ENCODE data around the gene TRPV6. TPM values are rescaled to one million over a fixed set of nuclear protein-coding genes. Genes with fewer than 3 reads are reported as not detected.
A peak's percentile ranks its signal among the peaks of the same experiment; 100 is the strongest.

The TRPV6 gene
- total RNA-seq, 5 donors from 2014 or later (not counting 1 experiment from before 2014, with no cell fraction given), result not detected

DNA sequence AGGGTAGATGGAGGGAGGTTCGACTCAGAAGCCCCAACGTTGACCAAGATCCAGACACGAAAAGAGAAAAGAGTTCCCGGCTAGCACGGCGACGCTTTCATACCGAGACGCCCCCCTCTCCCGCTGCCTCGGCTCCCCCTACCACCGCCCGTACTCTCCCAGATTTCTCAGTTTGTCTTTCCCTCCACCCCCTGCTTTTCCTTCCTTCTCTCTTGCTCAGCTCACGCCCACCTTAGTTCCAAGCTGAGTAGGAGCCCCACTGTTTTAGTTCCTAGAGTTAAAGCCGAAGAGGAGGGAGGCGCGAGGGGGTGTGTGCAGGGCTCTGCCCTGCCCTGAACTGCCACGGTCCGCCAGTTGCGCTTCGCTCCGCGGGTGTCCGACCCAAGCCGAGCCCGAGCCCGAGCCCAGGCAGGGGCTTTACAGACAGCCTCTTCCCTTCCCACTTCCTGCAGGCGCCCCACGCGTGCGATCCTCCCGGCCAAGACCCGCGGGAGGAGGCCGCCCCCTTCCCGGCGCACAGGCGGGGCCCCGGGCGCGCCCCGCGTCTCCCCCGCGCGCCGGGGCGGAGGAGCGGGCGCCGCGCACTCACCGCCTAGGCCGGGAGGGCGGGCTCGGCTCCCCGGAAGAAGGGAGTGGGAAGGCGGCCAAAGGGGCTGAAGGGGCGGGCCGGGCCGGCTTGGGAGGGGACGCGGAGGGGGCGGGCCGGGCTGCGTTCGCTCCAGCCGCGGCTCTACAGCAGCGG is 31.0 kb downstream of the TRPV6 start, which contains the start of gene EPHB6:
Gene EPHB6 (plus strand): TSS at position 705 of the 742 bp plus-strand sequence. CDS start 8,152 bp downstream, outside the sequence.
- Histone ChIP-seq H3K27ac (ENCODE audit: low read length) (peak within 1 kb of the TSS; percentile 22), H3K9me3 (no peaks in the 10 kb centered on the region), H3K27me3 (replicated peaks in 1 of 2; ENCODE audit: control insufficient read depth in 2 of 2, extremely low read depth in 1 of 2, insufficient read depth in 2 of 2, low read length in 1 of 2) (no peaks in the 10 kb centered on the region), H3K36me3 (ENCODE audit: control insufficient read depth in 2 of 2, extremely low read depth in 1 of 2, insufficient read depth in 1 of 2, low read length in 1 of 2) (no peaks in the 10 kb centered on the region), H3K4me3 (ENCODE audit: control insufficient read depth in 1 of 2, extremely low read depth in 1 of 2, low read length in 1 of 2) (peak within 1 kb of the TSS; percentile 71 to 91), H3K4me1 (ENCODE audit: control insufficient read depth in 1 of 2, extremely low read depth in 1 of 2, insufficient read depth in 2 of 2, low read length in 2 of 2) (peaks cover 19 to 20% of the 10 kb centered on the region in 2 experiments)
- ChIA-PET CTCF (interaction anchor here (0.7 to 1.2 kb wide), 5 partner anchors 30 to 1802 kb away, joined by 3 to 5 read pairs (median 3); no protein-coding TSS in a partner anchor), POLR2A (no interaction called here)
- H3K27ac Mint-ChIP-seq, result peak within 1 kb of the TSS; percentile 81 to 85
- no peaks in the 10 kb centered on the region for H3K27me3 Mint-ChIP-seq
- WGBS (ENCODE audit: insufficient coverage), result under 1% methylated on average over 61 of the region's 70 CpGs
- H3K36me3 Mint-ChIP-seq, result no peaks in the 10 kb centered on the region
- H3K4me3 Mint-ChIP-seq, result peak within 1 kb of the TSS; percentile 91 to 98 (median 94)
- ATAC-seq (replicated peaks in 1 of 4), result peak; percentile 63 to 70 (median 67)
- no peaks in the 10 kb centered on the region for H3K9me3 Mint-ChIP-seq
- peak in 27 of 35 experiments; percentile 17 to 65 (median 34) for DNase-seq
- H3K4me1 Mint-ChIP-seq, result peaks cover 24 to 33% (median 31%) of the 10 kb centered on the region in 3 donors

DNA sequence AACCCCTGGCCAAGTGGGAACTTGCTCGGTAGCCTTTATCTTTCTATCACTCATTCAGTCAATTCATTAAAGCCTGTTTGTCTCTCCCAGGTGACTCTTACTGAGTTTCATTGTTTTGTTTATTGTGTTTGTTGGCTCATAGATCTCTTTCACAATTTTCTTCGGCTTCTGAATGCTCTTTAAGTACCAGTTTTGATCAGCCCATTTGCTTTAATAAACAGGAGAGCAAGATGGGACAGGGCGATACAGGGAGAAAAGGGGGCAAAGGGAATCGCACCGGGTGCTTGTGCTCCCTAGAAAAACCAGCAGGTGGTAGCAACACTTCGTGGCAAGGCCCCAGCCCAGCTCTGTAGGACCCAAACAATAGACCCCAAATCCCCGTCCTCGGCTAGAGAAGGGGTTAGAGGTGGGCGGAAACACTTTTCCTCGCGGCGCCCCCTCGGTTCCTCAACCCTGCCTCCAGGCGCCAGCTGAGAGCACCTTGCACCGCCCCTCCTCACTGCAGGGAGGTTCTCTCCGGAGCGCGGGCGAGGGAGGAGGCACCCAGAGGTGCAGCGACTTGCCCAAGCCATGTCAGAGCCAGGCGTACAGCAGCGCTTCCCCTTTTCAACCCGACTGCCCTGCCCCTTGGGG is 31.7 kb downstream of the TRPV6 start:
- peak overlapping the region; percentile 22 for H3K27ac ChIP-seq (ENCODE audit: low read length)
- Mint-ChIP-seq H3K4me3 (peak overlapping the region; percentile 91 to 98 (median 94)), H3K27me3 (peaks cover 0 to 6% of the 10 kb centered on the region in 2 donors), H3K36me3 (no peaks in the 10 kb centered on the region), H3K27ac (peak overlapping the region; percentile 70 to 85), H3K4me1 (peaks cover 24 to 30% (median 28%) of the 10 kb centered on the region in 3 donors), H3K9me3 (no peaks in the 10 kb centered on the region)
- ChIA-PET POLR2A (no interaction called here), CTCF (interaction anchor here (0.6 to 1.2 kb wide), 6 partner anchors 29 to 361 kb away, joined by 3 to 4 read pairs (median 3); no protein-coding TSS in a partner anchor)
- WGBS (ENCODE audit: insufficient coverage), result 0% methylated on average over 11 of the region's 23 CpGs
- peak; percentile 80 to 83 (median 82) for ATAC-seq (replicated peaks in 1 of 4)
- H3K9me3 ChIP-seq, result no peaks in the 10 kb centered on the region
- no peaks in the 10 kb centered on the region for H3K36me3 ChIP-seq (ENCODE audit: control insufficient read depth in 2 of 2, extremely low read depth in 1 of 2, insufficient read depth in 1 of 2, low read length in 1 of 2)
- DNase-seq, result peak; percentile 28 to 75 (median 56)
- peak overlapping the region; percentile 71 to 91 for H3K4me3 ChIP-seq (ENCODE audit: control insufficient read depth in 1 of 2, extremely low read depth in 1 of 2, low read length in 1 of 2)
- peaks cover 19 to 20% of the 10 kb centered on the region in 2 experiments for H3K4me1 ChIP-seq (ENCODE audit: control insufficient read depth in 1 of 2, extremely low read depth in 1 of 2, insufficient read depth in 2 of 2, low read length in 2 of 2)
- no peaks in the 10 kb centered on the region for H3K27me3 ChIP-seq (replicated peaks in 1 of 2; ENCODE audit: control insufficient read depth in 2 of 2, extremely low read depth in 1 of 2, insufficient read depth in 2 of 2, low read length in 1 of 2)

DNA sequence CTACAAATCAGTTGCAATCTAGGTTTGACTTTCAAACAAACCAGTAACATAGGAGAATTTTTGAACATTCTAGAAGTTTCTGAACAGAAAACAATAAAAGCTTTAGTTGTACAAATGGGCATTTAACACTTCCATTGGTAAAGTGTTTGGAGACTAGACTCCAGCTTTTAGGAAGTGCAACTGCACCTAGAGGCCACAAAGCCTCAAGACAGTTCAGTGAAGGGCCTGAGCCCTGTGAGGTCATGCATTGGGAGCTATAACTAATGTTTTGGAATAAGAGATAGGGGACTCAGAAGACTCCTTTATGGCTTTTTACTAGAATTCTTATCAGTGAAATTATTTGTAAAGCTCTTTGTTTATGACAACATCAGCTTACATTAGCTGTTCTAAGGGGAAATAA is 33.6 kb downstream of the TRPV6 start:
- H3K27me3 Mint-ChIP-seq, result peaks cover 4 to 13% of the 10 kb centered on the region in 2 donors
- Histone ChIP-seq H3K4me3 (ENCODE audit: control insufficient read depth in 1 of 2, extremely low read depth in 1 of 2, low read length in 1 of 2) (no peak overlapping the region), H3K27me3 (replicated peaks in 1 of 2; ENCODE audit: control insufficient read depth in 2 of 2, extremely low read depth in 1 of 2, insufficient read depth in 2 of 2, low read length in 1 of 2) (no peaks in the 10 kb centered on the region), H3K27ac (ENCODE audit: low read length) (no peak overlapping the region), H3K36me3 (ENCODE audit: control insufficient read depth in 2 of 2, extremely low read depth in 1 of 2, insufficient read depth in 1 of 2, low read length in 1 of 2) (no peaks in the 10 kb centered on the region), H3K4me1 (ENCODE audit: control insufficient read depth in 1 of 2, extremely low read depth in 1 of 2, insufficient read depth in 2 of 2, low read length in 2 of 2) (peaks cover 16 to 19% of the 10 kb centered on the region in 2 experiments), H3K9me3 (no peaks in the 10 kb centered on the region)
- no peak for DNase-seq
- CTCF ChIA-PET, result interaction anchor here in 1 of 2 donors (1.5 kb wide), 1 partner anchor 40 kb away, joined by 5 read pairs; no protein-coding TSS in a partner anchor
- H3K4me3 Mint-ChIP-seq, result no peak overlapping the region
- H3K4me1 Mint-ChIP-seq, result peaks cover 19 to 25% (median 20%) of the 10 kb centered on the region in 3 donors
- no peaks in the 10 kb centered on the region for H3K36me3 Mint-ChIP-seq
- H3K9me3 Mint-ChIP-seq, result no peaks in the 10 kb centered on the region
- no peak for ATAC-seq (replicated peaks in 1 of 4)
- POLR2A ChIA-PET, result no interaction called here
- no peak overlapping the region for H3K27ac Mint-ChIP-seq

DNA sequence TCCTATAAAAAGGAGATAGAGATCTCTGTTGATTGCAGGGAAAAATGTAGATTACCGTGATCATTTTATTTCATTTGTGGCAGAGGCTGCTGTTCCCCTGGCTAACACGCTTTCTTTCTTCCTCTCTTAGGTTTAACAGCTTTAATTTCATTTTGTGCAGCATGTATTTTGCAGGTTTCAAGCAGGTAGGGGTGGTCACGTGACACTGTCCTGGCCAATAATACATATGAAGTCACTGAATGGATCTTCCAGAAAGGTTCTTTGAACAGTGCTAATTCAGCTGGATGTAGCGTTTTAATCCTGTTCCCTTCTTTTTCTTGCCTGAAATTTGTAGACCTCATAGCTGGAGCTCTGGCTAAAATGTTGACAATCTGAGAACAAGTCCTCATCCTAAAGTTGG is 34.3 kb downstream of the TRPV6 start:
- Mint-ChIP-seq H3K4me1 (peaks cover 14 to 20% (median 14%) of the 10 kb centered on the region in 3 donors), H3K9me3 (no peaks in the 10 kb centered on the region), H3K4me3 (no peak overlapping the region), H3K36me3 (no peaks in the 10 kb centered on the region), H3K27me3 (peaks cover 4 to 13% of the 10 kb centered on the region in 2 donors), H3K27ac (no peak overlapping the region)
- Histone ChIP-seq H3K4me3 (ENCODE audit: control insufficient read depth in 1 of 2, extremely low read depth in 1 of 2, low read length in 1 of 2) (no peak overlapping the region), H3K4me1 (ENCODE audit: control insufficient read depth in 1 of 2, extremely low read depth in 1 of 2, insufficient read depth in 2 of 2, low read length in 2 of 2) (peaks cover 16 to 19% of the 10 kb centered on the region in 2 experiments), H3K27me3 (replicated peaks in 1 of 2; ENCODE audit: control insufficient read depth in 2 of 2, extremely low read depth in 1 of 2, insufficient read depth in 2 of 2, low read length in 1 of 2) (no peaks in the 10 kb centered on the region), H3K36me3 (ENCODE audit: control insufficient read depth in 2 of 2, extremely low read depth in 1 of 2, insufficient read depth in 1 of 2, low read length in 1 of 2) (no peaks in the 10 kb centered on the region), H3K9me3 (no peaks in the 10 kb centered on the region), H3K27ac (ENCODE audit: low read length) (no peak overlapping the region)
- POLR2A ChIA-PET, result interaction anchor here in 1 of 2 donors (0.6 kb wide), 1 partner anchor 255 kb away, joined by 3 read pairs; no protein-coding TSS in a partner anchor
- CTCF ChIA-PET, result interaction anchor here in 1 of 2 donors (0.6 to 1.5 kb wide), 2 partner anchors 40 to 215 kb away, joined by 3 to 5 read pairs; no protein-coding TSS in a partner anchor
- 71% methylated on average over 3 of the region's 4 CpGs for WGBS (ENCODE audit: insufficient coverage)
- no peak for DNase-seq
- ATAC-seq (replicated peaks in 1 of 4), result no peak

DNA sequence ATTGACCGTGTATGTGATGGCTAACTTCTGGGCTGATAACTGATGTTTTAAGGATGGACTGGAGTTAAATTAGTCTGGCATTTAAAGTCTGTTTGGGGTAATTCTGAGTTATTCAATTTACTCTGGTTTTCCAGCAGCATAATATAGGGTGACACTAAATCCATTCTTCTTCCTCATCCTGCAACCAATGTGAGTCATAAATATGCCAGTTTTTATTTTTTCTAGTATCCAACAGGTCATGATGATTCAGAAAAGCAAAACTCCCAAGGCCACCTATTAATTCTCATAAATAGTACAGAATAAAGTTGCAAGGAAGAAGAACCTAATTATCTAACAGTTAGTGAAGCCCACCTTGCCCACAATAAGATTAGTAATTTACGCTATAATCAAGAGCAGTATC is 38.2 kb downstream of the TRPV6 start:
- Mint-ChIP-seq H3K27ac (no peak overlapping the region), H3K4me1 (peaks cover 0 to 2% (median 0%) of the 10 kb centered on the region in 3 donors), H3K36me3 (no peaks in the 10 kb centered on the region), H3K9me3 (no peaks in the 10 kb centered on the region), H3K27me3 (peaks cover 4 to 13% of the 10 kb centered on the region in 2 donors), H3K4me3 (no peak overlapping the region)
- ATAC-seq (replicated peaks in 1 of 4) (no peak), DNase-seq (no peak)
- WGBS (ENCODE audit: insufficient coverage), result no CpG with 5 or more reads among the region's 2 CpGs
- Histone ChIP-seq H3K27ac (ENCODE audit: low read length) (no peak overlapping the region), H3K27me3 (replicated peaks in 1 of 2; ENCODE audit: control insufficient read depth in 2 of 2, extremely low read depth in 1 of 2, insufficient read depth in 2 of 2, low read length in 1 of 2) (no peaks in the 10 kb centered on the region), H3K36me3 (ENCODE audit: control insufficient read depth in 2 of 2, extremely low read depth in 1 of 2, insufficient read depth in 1 of 2, low read length in 1 of 2) (no peaks in the 10 kb centered on the region), H3K4me1 (ENCODE audit: control insufficient read depth in 1 of 2, extremely low read depth in 1 of 2, insufficient read depth in 2 of 2, low read length in 2 of 2) (peaks cover 0 to 10% of the 10 kb centered on the region in 2 experiments), H3K9me3 (no peaks in the 10 kb centered on the region), H3K4me3 (ENCODE audit: control insufficient read depth in 1 of 2, extremely low read depth in 1 of 2, low read length in 1 of 2) (no peak overlapping the region)
- POLR2A ChIA-PET, result no interaction called here
- CTCF ChIA-PET, result no interaction called here

DNA sequence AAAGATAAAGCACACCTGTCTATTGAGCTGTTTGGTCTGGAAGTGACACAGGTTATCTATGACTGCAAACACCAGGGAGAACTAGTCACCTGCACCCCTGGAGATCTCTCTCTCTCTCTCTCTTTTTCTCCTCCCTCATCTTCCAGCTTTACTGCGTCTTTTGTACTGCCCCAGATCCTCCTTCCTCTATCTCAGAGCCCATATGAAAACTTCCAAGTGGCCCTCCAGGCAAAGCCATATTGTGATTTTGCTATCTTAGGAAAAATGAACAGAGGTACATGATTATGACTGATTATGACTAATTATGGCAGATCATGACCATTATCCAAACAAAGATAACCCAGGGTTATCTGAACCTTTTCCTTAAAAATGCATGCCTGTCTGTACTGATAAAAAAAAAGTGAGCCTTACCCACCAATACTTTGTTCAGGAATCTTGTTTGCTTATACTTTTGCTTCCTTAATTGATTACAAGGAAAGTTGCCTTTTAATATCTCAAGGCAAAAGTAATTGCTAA is 43.2 kb downstream of the TRPV6 start:
- no peaks in the 10 kb centered on the region for H3K4me1 ChIP-seq (ENCODE audit: control insufficient read depth in 1 of 2, extremely low read depth in 1 of 2, insufficient read depth in 2 of 2, low read length in 2 of 2)
- no peaks in the 10 kb centered on the region for H3K36me3 ChIP-seq (ENCODE audit: control insufficient read depth in 2 of 2, extremely low read depth in 1 of 2, insufficient read depth in 1 of 2, low read length in 1 of 2)
- Mint-ChIP-seq H3K27me3 (peaks cover 0 to 2% of the 10 kb centered on the region in 2 donors), H3K4me3 (no peak overlapping the region), H3K4me1 (no peaks in the 10 kb centered on the region), H3K27ac (no peak overlapping the region), H3K36me3 (no peaks in the 10 kb centered on the region), H3K9me3 (no peaks in the 10 kb centered on the region)
- ChIA-PET CTCF (interaction anchor here in 1 of 2 donors (0.9 kb wide), 1 partner anchor 205 kb away, joined by 3 read pairs; no protein-coding TSS in a partner anchor), POLR2A (interaction anchor here in 1 of 2 donors (0.8 kb wide), 1 partner anchor 30 kb away, joined by 3 read pairs; no protein-coding TSS in a partner anchor)
- H3K27ac ChIP-seq (ENCODE audit: low read length), result no peak overlapping the region
- H3K27me3 ChIP-seq (replicated peaks in 1 of 2; ENCODE audit: control insufficient read depth in 2 of 2, extremely low read depth in 1 of 2, insufficient read depth in 2 of 2, low read length in 1 of 2), result peaks cover 0 to 2% of the 10 kb centered on the region in 2 experiments
- WGBS (ENCODE audit: insufficient coverage), result no CpG with 5 or more reads among the region's 1 CpG
- no peak for DNase-seq
- H3K4me3 ChIP-seq (ENCODE audit: control insufficient read depth in 1 of 2, extremely low read depth in 1 of 2, low read length in 1 of 2), result no peak overlapping the region
- ATAC-seq (replicated peaks in 1 of 4), result no peak
- no peaks in the 10 kb centered on the region for H3K9me3 ChIP-seq

Data from T-cell (primary cell).